B cell (primary cell): ENCODE measurements around the gene UPK1B. TPM values are rescaled to one million over a fixed set of nuclear protein-coding genes. Genes with fewer than 3 reads are reported as not detected.

Experiments
- ATAC-seq: fragments of 200-7000 bp; cut with Tn5 transposase; one replicate; pipeline ENCODE4 v1.10.0; 2021; ENCODE audit warnings: low read depth, mild to moderate bottlenecking, moderate number of reproducible peaks, moderate library complexity
- CTCF ChIA-PET: fragments of 350-600 bp; sonication (Branson Sonifier 250); formaldehyde crosslinking; loops from one replicate; lab custom pipeline; 2021; ENCODE audit warnings: antibody characterized with exemption, inconsistent platforms; lab: Charles Lee
- POLR2A ChIA-PET: fragments of 350-600 bp; sonication (Branson Sonifier 250); formaldehyde crosslinking; loops from one replicate; lab custom pipeline; 2021; ENCODE audit warnings: antibody characterized with exemption; lab: Charles Lee
- DNase-seq: peaks from one replicate; pipeline ENCODE4 v3.0.0; 2013
- H2AFZ ChIP-seq: 2 replicates; pipeline ENCODE4 v1.6.1; 2012; ENCODE audit warnings: mild to moderate bottlenecking, low read depth, low read length; ENCODE audit not compliant: insufficient read depth, poor library complexity, severe bottlenecking
- H3K27ac ChIP-seq, 2 donors: 1 replicate in 1 of 2; 2 replicates in 1 of 2; pipeline ENCODE4 v1.5.1; 2012 to 2013; ENCODE audit warnings: low read length in 2 of 2, mild to moderate bottlenecking in 2 of 2, moderate library complexity in 1 of 2
- H3K27me3 ChIP-seq, 4 experiments: fragments of 200-600 bp in 1 of 4; sonication (generic) in 1 of 4; replicated peaks in 1 of 4; 1 replicate in 2 of 4; 2 replicates in 2 of 4; pipeline versions ENCODE4 v1.6.1 to v1.7.0; 2013 to 2016; ENCODE audit warnings: low read length in 3 of 4, mild to moderate bottlenecking in 2 of 4, mixed read lengths in 1 of 4, moderate library complexity in 1 of 4; ENCODE audit not compliant: insufficient read depth in 4 of 4, control insufficient read depth in 3 of 4; ENCODE audit errors: control extremely low read depth in 1 of 4
- H3K36me3 ChIP-seq, 2 experiments: replicated peaks in 1 of 2; 1 replicate in 1 of 2; 2 replicates in 1 of 2; pipeline versions ENCODE4 v1.6.1 to v1.7.1; 2013; ENCODE audit warnings: low read length in 1 of 2; ENCODE audit not compliant: insufficient read depth in 2 of 2, control insufficient read depth in 1 of 2; ENCODE audit errors: control extremely low read depth in 1 of 2, extremely low read depth in 1 of 2
- H3K4me1 ChIP-seq, 2 donors: fragments of 200-600 bp in 1 of 2; sonication (generic) in 1 of 2; 1 replicate in 1 of 2; 2 replicates in 1 of 2; pipeline versions ENCODE4 v1.5.1 to v1.6.1; 2013 to 2017; ENCODE audit warnings: low read length in 2 of 2; ENCODE audit not compliant: control insufficient read depth in 2 of 2, insufficient read depth in 2 of 2
- H3K4me2 ChIP-seq: replicated peaks from 2 replicates; pipeline ENCODE3; 2012; ENCODE audit warnings: mild to moderate bottlenecking, low read depth, low read length; ENCODE audit not compliant: poor library complexity, severe bottlenecking
- H3K4me3 ChIP-seq, 5 experiments: fragments of 200-600 bp in 1 of 5; sonication (generic) in 1 of 5; 1 replicate in 3 of 5; 2 replicates in 2 of 5; pipeline versions ENCODE4 v1.5.1 to v1.7.0; 2011 to 2016; ENCODE audit warnings: low read length in 4 of 5, mild to moderate bottlenecking in 4 of 5, low read depth in 2 of 5, control low read depth in 1 of 5, moderate library complexity in 1 of 5; ENCODE audit not compliant: insufficient read depth in 1 of 5; ENCODE audit errors: control extremely low read depth in 1 of 5, extremely low read depth in 1 of 5
- H3K79me2 ChIP-seq: fragments of 200-600 bp; sonication (generic); one replicate; pipeline ENCODE4 v1.6.0; 2016; ENCODE audit warnings: low read length; ENCODE audit not compliant: control insufficient read depth, insufficient read depth
- H3K9ac ChIP-seq: fragments of 200-600 bp; sonication (generic); 2 replicates; pipeline ENCODE4 v1.6.1; 2017; ENCODE audit warnings: mild to moderate bottlenecking, low read length, moderate library complexity
- H3K9me3 ChIP-seq, 3 donors: one replicate each; pipeline versions ENCODE4 v1.6.1 to v1.7.1; 2013; ENCODE audit warnings: low read length in 2 of 3; ENCODE audit not compliant: control insufficient read depth in 2 of 3, insufficient read depth in 1 of 3; ENCODE audit errors: control extremely low read depth in 1 of 3
- H4K20me1 ChIP-seq: 2 replicates; pipeline ENCODE4 v1.6.0; 2012; ENCODE audit warnings: mild to moderate bottlenecking, low read length; ENCODE audit not compliant: insufficient read depth, control insufficient read depth, poor library complexity, severe bottlenecking
- H3K27ac Mint-ChIP-seq: one replicate; pipeline ENCODE4 v1.8.0; 2021; ENCODE audit warnings: mixed read lengths
- H3K27me3 Mint-ChIP-seq: one replicate; pipeline ENCODE4 v1.8.0; 2021; ENCODE audit warnings: mixed read lengths
- H3K4me1 Mint-ChIP-seq: one replicate; pipeline ENCODE4 v1.8.0; 2021; ENCODE audit warnings: mixed read lengths
- H3K4me3 Mint-ChIP-seq: one replicate; pipeline ENCODE4 v1.8.0; 2021; ENCODE audit warnings: mixed read lengths
- H3K9me3 Mint-ChIP-seq: one replicate; pipeline ENCODE4 v1.8.0; 2022; ENCODE audit warnings: mixed read lengths; ENCODE audit not compliant: insufficient read depth
- EZH2 ChIP-seq: IDR thresholded peaks from 2 replicates; pipeline ENCODE4 v1.6.1; 2012; ENCODE audit warnings: borderline replicate concordance, low read depth, mild to moderate bottlenecking, moderate library complexity, low read length; ENCODE audit not compliant: insufficient read depth, poor library complexity, severe bottlenecking
- WGBS: methylation state at CpG from one replicate; pipeline ENCODE4 v1.1.5; 2013; ENCODE audit warnings: missing lambda C conversion rate; ENCODE audit not compliant: insufficient coverage; 5-methylcytosine and 5-hydroxymethylcytosine counted together
- intact Hi-C: fragments of 100-400 bp; cut with micrococcal nuclease; formaldehyde crosslinking; loops from one replicate; pipeline ENCODE4 v1.10.0; 2022
- polyA plus RNA-seq: library from polyadenylated mRNA; depleted of rRNA; stranded (reverse); fragments of >200 nt; gene quantifications from 2 replicates; pipeline ENCODE4 v1.2.3, GENCODE V29; 2012
- total RNA-seq, 2 donors: library from RNA; stranded (reverse); fragments of 120-200 nt in 1 of 2; gene quantifications; 1 replicate in 1 of 2; 2 replicates in 1 of 2; pipeline versions ENCODE4 v1.2.3 to v1.2.4, GENCODE V29; 2013 to 2022
- TF ChIP-seq, protein P1 (sequence below): fragments of 200-600 bp; IDR thresholded peaks from one replicate; pipeline ENCODE4 v1.8.0; 2022; ENCODE audit warnings: antibody characterized with exemption, mild to moderate bottlenecking

The UPK1B gene
- total and polyA plus RNA-seq, 2 donors (not counting 1 experiment from before 2014, with no cell fraction given): not detected

GRCh38 chr3:119184796-119185570 is 11.6 kb downstream of the UPK1B start:
- no peak for ATAC-seq
- Histone ChIP-seq H3K4me1 (no peaks in the 10 kb centered on the region), H3K4me2 (no peak overlapping the region), H3K9ac (no peak overlapping the region), H3K9me3 (no peaks in the 10 kb centered on the region), H3K79me2 (no peaks in the 10 kb centered on the region), H3K27ac (no peak overlapping the region), H2AFZ (no peak overlapping the region), H3K27me3 (no peaks in the 10 kb centered on the region), H4K20me1 (no peaks in the 10 kb centered on the region), H3K36me3 (no peaks in the 10 kb centered on the region), H3K4me3 (no peak overlapping the region)
- intact Hi-C loops: no loop called here
- Mint-ChIP-seq H3K9me3 (no peaks in the 10 kb centered on the region), H3K27me3 (peaks cover 11% of the 10 kb centered on the region), H3K27ac (no peak overlapping the region), H3K4me3 (no peak overlapping the region), H3K4me1 (no peaks in the 10 kb centered on the region)
- TF ChIP-seq, protein P1, sequence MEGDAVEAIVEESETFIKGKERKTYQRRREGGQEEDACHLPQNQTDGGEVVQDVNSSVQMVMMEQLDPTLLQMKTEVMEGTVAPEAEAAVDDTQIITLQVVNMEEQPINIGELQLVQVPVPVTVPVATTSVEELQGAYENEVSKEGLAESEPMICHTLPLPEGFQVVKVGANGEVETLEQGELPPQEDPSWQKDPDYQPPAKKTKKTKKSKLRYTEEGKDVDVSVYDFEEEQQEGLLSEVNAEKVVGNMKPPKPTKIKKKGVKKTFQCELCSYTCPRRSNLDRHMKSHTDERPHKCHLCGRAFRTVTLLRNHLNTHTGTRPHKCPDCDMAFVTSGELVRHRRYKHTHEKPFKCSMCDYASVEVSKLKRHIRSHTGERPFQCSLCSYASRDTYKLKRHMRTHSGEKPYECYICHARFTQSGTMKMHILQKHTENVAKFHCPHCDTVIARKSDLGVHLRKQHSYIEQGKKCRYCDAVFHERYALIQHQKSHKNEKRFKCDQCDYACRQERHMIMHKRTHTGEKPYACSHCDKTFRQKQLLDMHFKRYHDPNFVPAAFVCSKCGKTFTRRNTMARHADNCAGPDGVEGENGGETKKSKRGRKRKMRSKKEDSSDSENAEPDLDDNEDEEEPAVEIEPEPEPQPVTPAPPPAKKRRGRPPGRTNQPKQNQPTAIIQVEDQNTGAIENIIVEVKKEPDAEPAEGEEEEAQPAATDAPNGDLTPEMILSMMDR: no peak
- no peak for TF ChIP-seq EZH2
- no peak for DNase-seq
- POLR2A ChIA-PET: no interaction called here
- CTCF ChIA-PET: interaction anchor here (1.2 kb wide), 1 partner anchor 28 kb away, joined by 3 read pairs; no protein-coding TSS in a partner anchor
- WGBS: 82% methylated on average over 2 of the region's 7 CpGs

DNA sequence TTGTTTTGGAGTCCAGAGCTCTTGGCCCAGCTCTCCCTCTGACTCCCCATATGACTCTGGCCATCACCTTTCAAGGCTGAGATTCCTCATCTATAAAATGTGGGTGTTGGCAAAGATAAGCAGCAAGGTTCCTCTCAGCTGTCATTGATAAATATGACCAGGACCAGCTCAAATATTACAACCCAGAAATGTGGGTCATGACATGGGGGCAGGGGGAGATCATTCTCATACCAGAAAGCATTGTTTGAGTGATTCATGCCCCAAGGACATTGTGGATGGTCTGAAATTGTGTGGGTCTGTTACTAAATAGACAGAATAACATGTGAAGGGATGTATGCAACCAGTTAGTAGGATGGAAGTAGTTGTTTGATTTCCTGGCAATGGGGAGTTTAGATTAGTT is 13.9 kb downstream of the UPK1B start:
- H3K27ac Mint-ChIP-seq: no peak overlapping the region

More for the DNA sequence above, 13.9 kb downstream of the UPK1B start:
- no peaks in the 10 kb centered on the region for H3K9me3 ChIP-seq
- H2AFZ ChIP-seq: no peak overlapping the region
- H3K4me1 ChIP-seq: no peaks in the 10 kb centered on the region
- no peaks in the 10 kb centered on the region for H4K20me1 ChIP-seq
- intact Hi-C loops: no loop called here
- no peaks in the 10 kb centered on the region for H3K4me1 Mint-ChIP-seq
- no peak overlapping the region for H3K4me3 ChIP-seq
- TF ChIP-seq, protein P1: no peak
- no peak for TF ChIP-seq EZH2
- CTCF ChIA-PET: no interaction called here
- no peak overlapping the region for H3K27ac ChIP-seq
- H3K36me3 ChIP-seq: no peaks in the 10 kb centered on the region
- H3K27me3 Mint-ChIP-seq: peaks cover 6% of the 10 kb centered on the region
- no peak for ATAC-seq
- no peak for DNase-seq
- no peaks in the 10 kb centered on the region for H3K27me3 ChIP-seq
- H3K79me2 ChIP-seq: no peaks in the 10 kb centered on the region
- H3K4me3 Mint-ChIP-seq: no peak overlapping the region
- no peak overlapping the region for H3K9ac ChIP-seq
- no peak overlapping the region for H3K4me2 ChIP-seq
- POLR2A ChIA-PET: no interaction called here
- H3K9me3 Mint-ChIP-seq: no peaks in the 10 kb centered on the region
